ENCODE measurements around the gene TRIM7. TPM values are rescaled to one million over a fixed set of nuclear protein-coding genes. Genes with fewer than 3 reads are reported as not detected.
A peak's percentile ranks its signal among the peaks of the same experiment; 100 is the strongest.

TRIM7 gene
- total and polyA plus RNA-seq, 2 of the 4 experiments (the other 2 are of a cell fraction): 0.54 to 1.0 TPM

DNA sequence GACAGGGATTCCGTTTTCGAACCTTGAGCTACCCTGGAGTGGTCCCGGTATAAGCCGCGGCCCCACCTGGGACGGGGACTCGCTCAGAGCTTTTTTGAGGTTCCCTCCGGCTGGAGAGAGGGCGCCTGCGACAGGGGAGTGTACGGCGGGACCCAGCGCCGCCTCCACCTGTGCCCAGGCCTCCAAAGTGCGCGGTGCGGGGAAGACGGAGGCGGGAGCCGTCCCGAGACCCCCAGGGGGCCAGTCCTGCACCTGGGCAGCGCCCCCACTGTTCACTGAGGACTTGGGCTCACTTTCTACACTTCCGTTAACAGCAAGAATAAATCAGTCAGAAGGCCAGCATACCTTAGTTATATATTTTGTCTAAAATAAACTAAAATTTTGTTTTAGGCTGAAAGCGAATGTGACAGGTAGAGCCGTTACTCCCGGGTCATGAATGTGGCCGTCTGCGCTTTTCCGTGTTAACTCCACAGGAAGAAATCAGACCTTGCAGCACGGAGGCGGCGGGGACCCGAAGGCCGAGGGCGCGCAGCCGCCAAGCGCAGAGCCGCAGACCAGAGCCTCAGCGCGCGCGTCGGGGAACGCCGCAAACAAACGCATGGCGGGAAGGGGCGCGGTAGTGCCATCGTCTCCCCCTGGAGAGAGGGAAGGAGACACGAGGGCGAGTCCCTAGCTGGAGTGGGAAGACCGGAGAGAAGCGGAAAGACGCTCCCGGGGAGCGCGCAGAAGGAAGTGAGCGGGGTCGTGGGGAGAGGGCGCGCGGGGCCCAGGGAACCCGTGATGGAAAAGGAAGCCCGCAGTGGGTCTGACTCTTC is 14.1 kb downstream of the TRIM7 start:
- H3K56ac ChIP-seq (ENCODE audit: extremely low read depth, insufficient read depth, low read length): peak overlapping the region; percentile 7; the same call in 1 of the 2 replicates
- H2AK5ac ChIP-seq (ENCODE audit: low read depth, low read length): no peak overlapping the region
- H3K27me3 ChIP-seq (ENCODE audit: control insufficient read depth, insufficient read depth, low read length): no peaks in the 10 kb centered on the region
- peaks cover 12% of the 10 kb centered on the region for H4K20me1 ChIP-seq (ENCODE audit: insufficient read depth, low read length)
- H3K4ac ChIP-seq (ENCODE audit: low read depth, low read length): peak overlapping the region; percentile 79
- H3K27ac ChIP-seq (ENCODE audit: insufficient read depth, low read length): peak overlapping the region; percentile 62
- H3K4me2 ChIP-seq (ENCODE audit: low read depth, low read length): peak overlapping the region; percentile 87
- peak overlapping the region; percentile 63 for H3K9ac ChIP-seq (ENCODE audit: low read depth, low read length)
- H3K9me1 ChIP-seq (ENCODE audit: insufficient read depth, low read length): peaks cover 5% of the 10 kb centered on the region
- H2BK120ac ChIP-seq (ENCODE audit: low read depth, low read length): peak overlapping the region; percentile 55; the same call in 1 of the 2 replicates
- intact Hi-C loops (cut with micrococcal nuclease): loop anchor here (1.0 kb wide), 3 partner anchors 27 to 55 kb away; partner anchors contain the start of gene TRIM41
- WGBS, 2 experiments (ENCODE audit: extremely low coverage in 2 of 2, insufficient read length in 1 of 2): 0% methylated on average over 36 of the region's 66 CpGs; no CpG with 5 or more reads in 1 of the 2 experiments
- H4K5ac ChIP-seq (ENCODE audit: low read depth, low read length): peak overlapping the region; percentile 50
- ATAC-seq (ENCODE audit: low read depth) (peak; percentile 9), DNase-seq (no peak)
- peak overlapping the region; percentile 75 for H2AK9ac ChIP-seq (replicated peaks; ENCODE audit: low read depth, low read length, poor library complexity)
- H3K79me1 ChIP-seq (ENCODE audit: low read depth in 1 of 2, low read length in 2 of 2): peaks cover 10 to 11% of the 10 kb centered on the region in 2 experiments; a peak in 3 of 4 replicates
- no TSS peak for BruUV-seq (replicated peaks)
- CTCF ChIA-PET: interaction anchor here (0.6 to 2.5 kb wide), 3 partner anchors 14 to 44 kb away, joined by 3 to 10 read pairs (median 3); partner anchors contain the start of gene TRIM7
- H2AFZ ChIP-seq (replicated peaks; ENCODE audit: low read length, poor library complexity): peak overlapping the region; percentile 99
- no peak overlapping the region for H2BK20ac ChIP-seq (ENCODE audit: low read depth, low read length)
- no peak for TF ChIP-seq MXI1 (IDR thresholded peaks at IDR 0.05; ENCODE audit: borderline replicate concordance, low read depth, low read length)
- 0 out of 2 replicates have a peak, but pooled peaks have one; percentile 14 for TF ChIP-seq CTCF (conservative IDR thresholded peaks at IDR 0.05; ENCODE audit: low read depth, low read length)
- no peak for TF ChIP-seq RFX5 (IDR thresholded peaks at IDR 0.05; ENCODE audit: low read depth, low read length)
- H3K23ac ChIP-seq (ENCODE audit: low read depth, low read length): peak overlapping the region; percentile 86; the same call in 1 of the 2 replicates
- peak overlapping the region; percentile 65 for H3K4me3 ChIP-seq (ENCODE audit: insufficient read depth, low read depth, low read length)
- peak overlapping the region; percentile 75; the same call in 1 of the 2 replicates for H4K91ac ChIP-seq (ENCODE audit: insufficient read depth, low read depth, low read length)
- POLR2A ChIA-PET (ENCODE audit: unreplicated experiment): no interaction called here
- H3K9me3 ChIP-seq (ENCODE audit: control insufficient read depth, insufficient read depth, low read length): no peaks in the 10 kb centered on the region
- H2BK15ac ChIP-seq (ENCODE audit: low read depth, low read length): no peak overlapping the region
- peak overlapping the region; percentile 29; the same call in 1 of the 2 replicates for H3K14ac ChIP-seq (replicated peaks; ENCODE audit: low read depth, low read length)
- H4K8ac ChIP-seq (ENCODE audit: low read depth in 2 of 2, low read length in 2 of 2): peak overlapping the region; percentile 58 to 77; a peak in 3 of 4 replicates
- H3K4me1 ChIP-seq (ENCODE audit: control insufficient read depth, insufficient read depth, low read length): peaks cover 4% of the 10 kb centered on the region
- dilution Hi-C loops (cut with HindIII; ENCODE audit: low sequenced_read_pairs, unreplicated experiment): no loop called here
- peak overlapping the region; percentile 36 for H2BK5ac ChIP-seq (ENCODE audit: low read depth, low read length, poor library complexity, severe bottlenecking)
- in situ Hi-C loops (cut with MboI; ENCODE audit: low sequenced_read_pairs): no loop called here
- no peaks in the 10 kb centered on the region for H3K36me3 ChIP-seq (ENCODE audit: control insufficient read depth, insufficient read depth, low read length)
- H3K18ac ChIP-seq (ENCODE audit: low read depth, low read length): 0 out of 2 replicates have a peak overlapping the region, but pooled peaks have one; percentile 12

Measured in IMR-90 (cell line).